Muscle of leg (tissue), 11 donors: ENCODE results near the gene AKR1B1. TPM values are rescaled to one million over a fixed set of nuclear protein-coding genes. Genes with fewer than 3 reads are reported as not detected.

Experiments used
- DNase-seq: peaks from one replicate; pipeline ENCODE4 v3.0.0; 2013
- H3K27ac ChIP-seq: one replicate; pipeline ENCODE4 v1.5.1; 2013; ENCODE audit warnings: mild to moderate bottlenecking, low read length, control low read depth
- H3K27me3 ChIP-seq: one replicate; pipeline ENCODE4 v1.6.1; 2013; ENCODE audit warnings: low read length; ENCODE audit not compliant: control insufficient read depth, insufficient read depth
- H3K36me3 ChIP-seq: one replicate; pipeline ENCODE4 v1.6.1; 2013; ENCODE audit warnings: low read length; ENCODE audit not compliant: control insufficient read depth, insufficient read depth
- H3K4me1 ChIP-seq: one replicate; pipeline ENCODE4 v1.6.1; 2013; ENCODE audit warnings: low read length; ENCODE audit not compliant: control insufficient read depth, insufficient read depth
- H3K4me3 ChIP-seq: one replicate; pipeline ENCODE4 v1.5.1; 2013; ENCODE audit warnings: low read length, control low read depth
- H3K9me3 ChIP-seq: replicated peaks from 2 replicates; pipeline ENCODE4 v1.6.1; 2013; ENCODE audit warnings: low read depth, low read length; ENCODE audit not compliant: control insufficient read depth
- WGBS: methylation state at CpG from one replicate; pipeline ENCODE4 v1.1.5; 2013; ENCODE audit warnings: missing lambda C conversion rate; ENCODE audit not compliant: insufficient coverage; 5-methylcytosine and 5-hydroxymethylcytosine counted together
- polyA plus RNA-seq, 8 donors: library from polyadenylated mRNA; unstranded; fragments of 120-200 nt; gene quantifications; one replicate each; pipeline versions ENCODE4 v1.2.1 to v1.2.3, GENCODE V29; 2013; ENCODE audit warnings: inconsistent platforms in 1 of 8, low replicate concordance in 1 of 8; ENCODE audit not compliant: insufficient read length in 8 of 8, insufficient read depth in 1 of 8
- total RNA-seq: library from RNA; stranded (reverse); fragments of 120-200 nt; gene quantifications from one replicate; pipeline ENCODE4 v1.2.4, GENCODE V29; 2013

AKR1B1 gene
- total and polyA plus RNA-seq, 9 donors = 44.8 to 136 (median 117) TPM

GRCh38 chr7:134449680-134450079 is 9.2 kb downstream of the AKR1B1 start:
- Histone ChIP-seq H3K4me3 (no peak overlapping the region), H3K27me3 (no peaks in the 10 kb centered on the region), H3K9me3 (no peaks in the 10 kb centered on the region), H3K36me3 (peaks cover 66% of the 10 kb centered on the region), H3K27ac (peak overlapping the region; percentile 69), H3K4me1 (peaks cover 56% of the 10 kb centered on the region)
- 74% methylated on average over 3 of the region's 7 CpGs for WGBS
- peak; percentile 11 for DNase-seq

GRCh38 chr7:134448356-134449229 is 10.3 kb downstream of the AKR1B1 start:
- WGBS = 76% methylated on average over 9 of the region's 11 CpGs
- Histone ChIP-seq H3K4me1 (peaks cover 49% of the 10 kb centered on the region), H3K36me3 (peaks cover 76% of the 10 kb centered on the region), H3K4me3 (no peak overlapping the region), H3K9me3 (no peaks in the 10 kb centered on the region), H3K27ac (no peak overlapping the region), H3K27me3 (no peaks in the 10 kb centered on the region)
- no peak for DNase-seq

GRCh38 chr7:134447383-134447782 is 11.5 kb downstream of the AKR1B1 start:
- peaks cover 88% of the 10 kb centered on the region for H3K36me3 ChIP-seq

GRCh38 chr7:134446923-134447322 is 12.0 kb downstream of the AKR1B1 start:
- no peak overlapping the region for H3K4me3 ChIP-seq
- no peak for DNase-seq
- no peak overlapping the region for H3K27ac ChIP-seq
- WGBS = 88% methylated on average over 8 of the region's 10 CpGs
- H3K9me3 ChIP-seq = no peaks in the 10 kb centered on the region
- H3K4me1 ChIP-seq = peaks cover 32% of the 10 kb centered on the region
- H3K27me3 ChIP-seq = no peaks in the 10 kb centered on the region
- H3K36me3 ChIP-seq = peaks cover 92% of the 10 kb centered on the region

More at GRCh38 chr7:134447383-134447782, 11.5 kb downstream of the AKR1B1 start:
- H3K4me1 ChIP-seq = peaks cover 37% of the 10 kb centered on the region
- no peak for DNase-seq
- WGBS = 96% methylated on average over 6 of the region's 9 CpGs
- no peak overlapping the region for H3K4me3 ChIP-seq
- H3K27me3 ChIP-seq = no peaks in the 10 kb centered on the region
- no peaks in the 10 kb centered on the region for H3K9me3 ChIP-seq
- H3K27ac ChIP-seq = no peak overlapping the region

GRCh38 chr7:134446446-134446845 is 12.5 kb downstream of the AKR1B1 start:
- H3K4me1 ChIP-seq = peaks cover 27% of the 10 kb centered on the region
- DNase-seq = no peak
- peaks cover 94% of the 10 kb centered on the region for H3K36me3 ChIP-seq
- H3K27me3 ChIP-seq = no peaks in the 10 kb centered on the region
- H3K9me3 ChIP-seq = no peaks in the 10 kb centered on the region
- H3K4me3 ChIP-seq = no peak overlapping the region
- no peak overlapping the region for H3K27ac ChIP-seq
- WGBS = 84% methylated on average over 5 of the region's 9 CpGs

- peak; percentile 43 for DNase-seq
- Histone ChIP-seq H3K36me3 (peaks cover 92% of the 10 kb centered on the region), H3K27ac (no peak overlapping the region), H3K27me3 (no peaks in the 10 kb centered on the region), H3K4me3 (no peak overlapping the region), H3K9me3 (no peaks in the 10 kb centered on the region), H3K4me1 (peaks cover 12% of the 10 kb centered on the region)
- 79% methylated on average over 4 of the region's 4 CpGs for WGBS
Measured at GRCh38 chr7:134444961-134445315, 14.0 kb downstream of the AKR1B1 start.

GRCh38 chr7:134444198-134444960 is 14.5 kb downstream of the AKR1B1 start:
- no peak overlapping the region for H3K27ac ChIP-seq
- WGBS = 83% methylated on average over 7 of the region's 9 CpGs
- no peaks in the 10 kb centered on the region for H3K27me3 ChIP-seq
- no peaks in the 10 kb centered on the region for H3K9me3 ChIP-seq
- no peak overlapping the region for H3K4me3 ChIP-seq
- DNase-seq = peak; percentile 44
- peaks cover 89% of the 10 kb centered on the region for H3K36me3 ChIP-seq
- peaks cover 7% of the 10 kb centered on the region for H3K4me1 ChIP-seq

GRCh38 chr7:134443396-134444070 is 15.4 kb downstream of the AKR1B1 start:
- Histone ChIP-seq H3K36me3 (peaks cover 86% of the 10 kb centered on the region), H3K27ac (no peak overlapping the region), H3K27me3 (no peaks in the 10 kb centered on the region), H3K9me3 (peaks cover 6% of the 10 kb centered on the region), H3K4me3 (no peak overlapping the region), H3K4me1 (peaks cover 7% of the 10 kb centered on the region)
- no peak for DNase-seq
- 95% methylated on average over 4 of the region's 10 CpGs for WGBS

GRCh38 chr7:134442441-134443220 is 16.3 kb downstream of the AKR1B1 start:
- Histone ChIP-seq H3K4me3 (no peak overlapping the region), H3K36me3 (peaks cover 77% of the 10 kb centered on the region), H3K4me1 (peaks cover 7% of the 10 kb centered on the region), H3K27ac (no peak overlapping the region), H3K9me3 (peaks cover 6% of the 10 kb centered on the region), H3K27me3 (no peaks in the 10 kb centered on the region)
- DNase-seq = no peak
- 96% methylated on average over 3 of the region's 9 CpGs for whole genome bisulfite sequencing
